Hepatocyte (in vitro differentiated cells): ENCODE measurements around the gene TPM4. TPM values are rescaled to one million over a fixed set of nuclear protein-coding genes. Genes with fewer than 3 reads are reported as not detected.

Source experiments
- DNase-seq: peaks from one replicate; pipeline ENCODE4 v3.0.0-alpha.2; 2016; ENCODE audit warnings: low spot score
- H2AFZ ChIP-seq: fragments of 200-600 bp; sonication (generic); 2 replicates; pipeline ENCODE4 v1.6.0; 2016; ENCODE audit warnings: antibody characterized with exemption, mild to moderate bottlenecking
- H3K27ac ChIP-seq: fragments of 200-600 bp; sonication (generic); 2 replicates; pipeline ENCODE4 v1.5.1; 2016; ENCODE audit warnings: mild to moderate bottlenecking
- H3K27me3 ChIP-seq: fragments of 200-600 bp; sonication (generic); 2 replicates; pipeline ENCODE4 v1.6.1; 2016
- H3K36me3 ChIP-seq: fragments of 200-600 bp; sonication (generic); replicated peaks from 2 replicates; pipeline ENCODE4 v1.5.1; 2016; ENCODE audit warnings: low read depth; ENCODE audit not compliant: insufficient read depth
- H3K4me1 ChIP-seq: fragments of 200-600 bp; sonication (generic); 2 replicates; pipeline ENCODE4 v1.5.1; 2016; ENCODE audit warnings: mild to moderate bottlenecking, moderate library complexity; ENCODE audit not compliant: insufficient read depth
- H3K4me2 ChIP-seq: fragments of 200-600 bp; sonication (generic); 2 replicates; pipeline ENCODE4 v1.6.0; 2016
- H3K4me3 ChIP-seq: fragments of 200-600 bp; sonication (generic); 2 replicates; pipeline ENCODE4 v1.5.1; 2016; ENCODE audit warnings: mild to moderate bottlenecking
- H3K79me2 ChIP-seq: fragments of 200-600 bp; sonication (generic); 2 replicates; pipeline ENCODE4 v1.6.0; 2017; ENCODE audit warnings: mild to moderate bottlenecking
- H3K9me2 ChIP-seq: fragments of 200-600 bp; sonication (generic); replicated peaks from 2 replicates; pipeline ENCODE4 v1.6.0; 2017; ENCODE audit warnings: mild to moderate bottlenecking; ENCODE audit not compliant: insufficient read depth
- H3K9me3 ChIP-seq: fragments of 200-600 bp; sonication (generic); 2 replicates; pipeline ENCODE4 v1.5.1; 2016; ENCODE audit warnings: low read depth, mild to moderate bottlenecking
- H4K20me1 ChIP-seq: fragments of 200-600 bp; sonication (generic); 2 replicates; pipeline ENCODE4 v1.6.0; 2016; ENCODE audit warnings: mild to moderate bottlenecking; ENCODE audit not compliant: insufficient read depth, poor library complexity, severe bottlenecking
- EZH2 ChIP-seq: fragments of 200-600 bp; sonication (generic); IDR thresholded peaks from 2 replicates; pipeline ENCODE4 v1.6.1; 2016; ENCODE audit warnings: antibody characterized with exemption, mild to moderate bottlenecking, borderline replicate concordance
- EZH2phosphoT487 ChIP-seq: fragments of 200-600 bp; sonication (generic); IDR thresholded peaks from one replicate; pipeline ENCODE4 v1.6.1; 2018; ENCODE audit warnings: antibody characterized with exemption, mild to moderate bottlenecking, low read depth, moderate library complexity; ENCODE audit not compliant: unreplicated experiment, severe bottlenecking
- WGBS: methylation state at CpG from one replicate; pipeline ENCODE4 v1.1.6; 2016; ENCODE audit warnings: low lambda C conversion rate; ENCODE audit errors: missing lambda C conversion rate; 5-methylcytosine and 5-hydroxymethylcytosine counted together
- polyA plus RNA-seq: library from polyadenylated mRNA; unstranded; fragments of >200 nt; fragmentation: Nextera tagmentation; extraction: Ambion mirVana; gene quantifications from 2 replicates; pipeline ENCODE4 v1.2.1, GENCODE V29; 2016
- total RNA-seq: library from RNA; depleted of rRNA; stranded (reverse); fragments of >200 nt; gene quantifications from 2 replicates; pipeline ENCODE4 v1.2.3, GENCODE V29; 2014
- TF ChIP-seq, protein P1 (sequence below): fragments of 200-600 bp; sonication (generic); IDR thresholded peaks from 2 replicates; pipeline ENCODE4 v1.5.1; 2016; ENCODE audit warnings: antibody characterized with exemption, mild to moderate bottlenecking; ENCODE audit not compliant: poor library complexity

TPM4 gene
- total and polyA plus RNA-seq, 2 experiments from 2014 or later = 337 to 417 TPM

GRCh38 chr19:16121141-16121540 lies 44.8 kb downstream of the TPM4 start:
- no peaks in the 10 kb centered on the region for H3K9me3 ChIP-seq
- no peak overlapping the region for H3K27ac ChIP-seq
- H3K27me3 ChIP-seq = no peaks in the 10 kb centered on the region
- 73% methylated on average over 5 of the region's 5 CpGs for WGBS
- no peak for DNase-seq
- peaks cover 16% of the 10 kb centered on the region for H3K79me2 ChIP-seq
- TF ChIP-seq EZH2 (no peak), EZH2phosphoT487 (no peak)
- TF ChIP-seq, protein P1, sequence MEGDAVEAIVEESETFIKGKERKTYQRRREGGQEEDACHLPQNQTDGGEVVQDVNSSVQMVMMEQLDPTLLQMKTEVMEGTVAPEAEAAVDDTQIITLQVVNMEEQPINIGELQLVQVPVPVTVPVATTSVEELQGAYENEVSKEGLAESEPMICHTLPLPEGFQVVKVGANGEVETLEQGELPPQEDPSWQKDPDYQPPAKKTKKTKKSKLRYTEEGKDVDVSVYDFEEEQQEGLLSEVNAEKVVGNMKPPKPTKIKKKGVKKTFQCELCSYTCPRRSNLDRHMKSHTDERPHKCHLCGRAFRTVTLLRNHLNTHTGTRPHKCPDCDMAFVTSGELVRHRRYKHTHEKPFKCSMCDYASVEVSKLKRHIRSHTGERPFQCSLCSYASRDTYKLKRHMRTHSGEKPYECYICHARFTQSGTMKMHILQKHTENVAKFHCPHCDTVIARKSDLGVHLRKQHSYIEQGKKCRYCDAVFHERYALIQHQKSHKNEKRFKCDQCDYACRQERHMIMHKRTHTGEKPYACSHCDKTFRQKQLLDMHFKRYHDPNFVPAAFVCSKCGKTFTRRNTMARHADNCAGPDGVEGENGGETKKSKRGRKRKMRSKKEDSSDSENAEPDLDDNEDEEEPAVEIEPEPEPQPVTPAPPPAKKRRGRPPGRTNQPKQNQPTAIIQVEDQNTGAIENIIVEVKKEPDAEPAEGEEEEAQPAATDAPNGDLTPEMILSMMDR = no peak
- no peaks in the 10 kb centered on the region for H3K4me1 ChIP-seq
- H3K4me2 ChIP-seq = no peak overlapping the region
- no peaks in the 10 kb centered on the region for H4K20me1 ChIP-seq
- no peak overlapping the region for H2AFZ ChIP-seq
- H3K36me3 ChIP-seq = no peaks in the 10 kb centered on the region
- no peaks in the 10 kb centered on the region for H3K9me2 ChIP-seq
- H3K4me3 ChIP-seq = no peak overlapping the region

DNA sequence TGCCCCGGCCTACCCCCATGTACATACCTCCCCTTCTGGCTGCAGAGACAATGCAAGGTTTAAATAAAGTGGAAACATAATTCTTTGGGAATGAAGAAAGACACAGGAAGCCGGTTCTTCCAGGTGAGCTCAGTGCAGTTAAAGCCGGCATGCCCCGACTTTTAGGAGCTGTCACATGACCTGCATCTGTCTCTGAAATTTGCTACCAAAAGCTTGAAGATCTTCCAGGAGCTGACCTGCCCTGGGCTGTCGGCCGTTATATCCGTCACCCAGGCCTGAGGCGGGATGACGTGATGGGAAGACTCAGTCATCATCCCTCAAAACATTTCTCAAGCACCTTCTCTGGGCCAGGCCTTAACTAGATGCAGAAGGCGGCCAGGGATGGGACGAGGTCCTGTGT lies 45.7 kb downstream of the TPM4 start:
- TF ChIP-seq EZH2phosphoT487 (no peak), EZH2 (no peak)
- TF ChIP-seq, protein P1 = no peak
- H3K36me3 ChIP-seq = no peaks in the 10 kb centered on the region
- H3K9me3 ChIP-seq = no peaks in the 10 kb centered on the region
- no peaks in the 10 kb centered on the region for H3K4me1 ChIP-seq
- H3K4me3 ChIP-seq = no peak overlapping the region
- peaks cover 10% of the 10 kb centered on the region for H3K79me2 ChIP-seq
- H2AFZ ChIP-seq = no peak overlapping the region
- H3K9me2 ChIP-seq = no peaks in the 10 kb centered on the region
- no peak overlapping the region for H3K27ac ChIP-seq
- 95% methylated on average over 11 of the region's 11 CpGs for WGBS
- DNase-seq = no peak
- H3K4me2 ChIP-seq = no peak overlapping the region
- H3K27me3 ChIP-seq = no peaks in the 10 kb centered on the region
- no peaks in the 10 kb centered on the region for H4K20me1 ChIP-seq

DNA sequence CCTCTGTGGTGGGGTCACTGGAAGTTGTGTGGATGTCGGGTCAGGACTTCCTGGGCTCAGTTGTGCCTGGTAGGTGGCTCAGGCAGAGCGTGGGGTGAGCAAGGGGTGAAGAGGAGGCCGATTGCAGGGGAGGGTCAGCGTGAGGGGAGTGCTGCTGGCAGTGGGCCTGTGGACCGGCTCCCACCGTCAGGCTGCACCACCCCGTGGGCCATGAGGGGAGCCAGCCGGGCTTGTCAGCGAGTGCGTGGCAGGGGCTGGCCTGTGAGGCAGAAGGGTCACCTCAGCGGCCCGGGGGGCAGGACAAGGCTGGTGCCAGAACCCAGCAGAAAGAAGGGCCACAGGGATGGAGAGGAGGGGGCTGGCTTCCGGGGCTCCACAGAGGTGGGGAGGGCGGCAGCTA lies 48.7 kb downstream of the TPM4 start:
- Histone ChIP-seq H3K79me2 (peaks cover 3% of the 10 kb centered on the region), H4K20me1 (no peaks in the 10 kb centered on the region), H3K4me3 (no peak overlapping the region), H3K4me1 (no peaks in the 10 kb centered on the region), H3K9me3 (no peaks in the 10 kb centered on the region), H3K9me2 (no peaks in the 10 kb centered on the region), H3K27me3 (no peaks in the 10 kb centered on the region), H2AFZ (no peak overlapping the region), H3K36me3 (no peaks in the 10 kb centered on the region), H3K4me2 (no peak overlapping the region), H3K27ac (no peak overlapping the region)
- no peak for TF ChIP-seq EZH2
- no peak for TF ChIP-seq EZH2phosphoT487
- TF ChIP-seq, protein P1 = no peak
- no peak for DNase-seq
- 99% methylated on average over 14 of the region's 14 CpGs for WGBS
